A172 (cell line): ENCODE data around the gene TTC3. TPM values are rescaled to one million over a fixed set of nuclear protein-coding genes. Genes with fewer than 3 reads are reported as not detected.

ENCODE experiments used
- DNase-seq: peaks from one replicate; pipeline ENCODE4 v3.0.0-alpha.2; 2015; ENCODE audit warnings: low spot score
- total RNA-seq: library from RNA; depleted of rRNA; stranded (reverse); fragments of >200 nt; shearing (Covaris generic); gene quantifications from 2 replicates; pipeline ENCODE4 v1.2.3, GENCODE V29; 2014

The TTC3 gene
- total RNA-seq, 1 experiment from 2014 or later, result 147 TPM

- DNase-seq, result no peak
Observed at GRCh38 chr21:37224861-37225839, 152.1 kb downstream of the TTC3 start.

DNA sequence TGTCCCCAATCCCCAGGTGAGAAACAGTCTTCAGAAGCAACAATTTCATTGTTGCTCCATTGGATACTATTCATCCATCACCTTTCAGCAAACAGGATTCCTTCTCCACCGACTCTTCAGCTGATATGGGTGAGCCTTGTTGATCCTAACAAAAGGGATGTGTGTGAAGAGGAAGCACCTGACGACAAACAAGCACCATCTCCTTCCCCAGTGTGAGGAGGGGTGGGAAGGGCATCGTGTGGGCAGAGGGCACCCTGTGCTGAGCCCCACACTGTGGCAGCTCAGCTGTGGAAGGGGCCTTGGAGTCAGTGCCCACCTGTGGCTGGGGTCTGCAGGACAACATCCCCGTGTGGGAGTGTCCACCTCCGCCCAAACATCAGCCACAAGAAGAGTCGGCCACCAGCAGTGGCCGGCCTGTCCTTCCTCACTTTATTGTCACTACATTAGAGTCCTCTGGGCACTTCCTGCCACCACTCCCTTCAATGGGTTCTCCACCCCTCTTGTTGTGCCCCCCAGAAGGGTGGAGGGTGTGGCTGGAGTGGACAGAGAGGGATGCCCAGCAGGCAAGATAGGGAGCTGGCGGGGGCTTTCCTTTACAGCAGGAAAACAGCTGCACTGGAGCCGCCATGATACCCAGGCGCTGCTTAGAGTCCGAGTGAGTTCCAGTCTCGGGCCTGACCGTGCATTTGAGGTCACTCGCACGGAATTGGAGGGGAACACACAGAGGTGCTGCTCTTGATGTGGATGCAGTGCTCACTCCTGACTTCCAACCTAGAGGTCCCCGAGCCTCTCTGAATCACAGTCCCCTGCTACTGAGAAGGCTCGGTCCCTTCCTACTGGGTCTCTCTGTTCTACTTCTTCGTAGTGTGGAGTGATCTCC is 153.2 kb downstream of the TTC3 start:
- DNase-seq, result no peak

GRCh38 chr21:37227071-37228002 is 154.3 kb downstream of the TTC3 start:
- no peak for DNase-seq

DNA sequence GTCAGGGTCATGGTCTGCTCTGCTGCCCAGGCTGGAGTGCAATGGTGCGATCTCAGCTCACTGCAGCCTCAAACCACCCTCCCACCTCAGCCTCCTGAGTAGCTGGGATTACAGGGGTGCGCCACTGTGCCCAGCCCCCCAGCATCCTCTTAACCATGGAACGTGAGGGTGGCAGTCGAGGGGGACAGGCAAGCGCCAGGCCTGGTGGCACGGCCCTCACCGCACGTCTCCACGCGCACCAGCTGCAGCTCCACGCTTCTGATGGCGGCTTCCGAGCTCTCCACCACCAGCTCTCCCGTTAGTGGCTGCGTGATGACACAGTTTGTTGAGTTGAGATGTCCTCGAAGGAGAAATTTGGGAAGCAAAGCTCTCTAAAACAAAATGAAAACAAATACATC is 154.9 kb downstream of the TTC3 start:
- DNase-seq, result no peak

DNA sequence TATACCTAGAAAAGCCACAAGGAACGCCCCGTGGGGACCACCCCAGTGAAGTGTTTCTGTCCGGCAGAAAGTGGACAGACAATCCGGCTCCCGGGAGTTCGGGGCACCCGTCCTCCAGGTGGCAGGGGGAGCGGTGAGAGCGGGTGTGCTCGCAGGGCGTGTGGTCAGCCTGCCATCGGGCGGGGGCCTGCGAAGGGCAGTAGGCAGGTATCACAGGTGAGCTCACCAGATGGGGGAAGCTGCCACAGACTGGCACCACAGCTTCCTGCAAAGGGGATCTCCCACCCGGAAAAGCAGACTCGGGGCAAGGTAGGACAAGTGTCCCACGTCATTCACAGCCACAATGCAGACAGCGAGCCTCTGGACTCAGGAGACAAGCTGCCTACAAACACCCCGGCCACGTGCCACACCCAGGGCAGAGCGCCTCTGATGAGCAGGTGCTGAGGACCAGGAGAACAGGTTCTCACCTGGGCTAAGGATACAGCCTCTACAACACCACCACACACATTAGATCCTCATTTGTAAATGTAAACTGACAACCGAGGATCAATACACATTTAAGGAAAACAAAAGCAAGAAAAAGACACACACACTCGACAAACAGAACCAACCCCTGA is 157.7 kb downstream of the TTC3 start:
- DNase-seq, result no peak

GRCh38 chr21:37231249-37231645 is 158.2 kb downstream of the TTC3 start:
- no peak for DNase-seq

- DNase-seq, result no peak
Observed at GRCh38 chr21:37231671-37232070, 158.6 kb downstream of the TTC3 start.

- no peak for DNase-seq
Observed at GRCh38 chr21:37232274-37233018, 159.4 kb downstream of the TTC3 start.

- DNase-seq, result no peak
Observed at GRCh38 chr21:37233551-37234146, 160.6 kb downstream of the TTC3 start.

DNA sequence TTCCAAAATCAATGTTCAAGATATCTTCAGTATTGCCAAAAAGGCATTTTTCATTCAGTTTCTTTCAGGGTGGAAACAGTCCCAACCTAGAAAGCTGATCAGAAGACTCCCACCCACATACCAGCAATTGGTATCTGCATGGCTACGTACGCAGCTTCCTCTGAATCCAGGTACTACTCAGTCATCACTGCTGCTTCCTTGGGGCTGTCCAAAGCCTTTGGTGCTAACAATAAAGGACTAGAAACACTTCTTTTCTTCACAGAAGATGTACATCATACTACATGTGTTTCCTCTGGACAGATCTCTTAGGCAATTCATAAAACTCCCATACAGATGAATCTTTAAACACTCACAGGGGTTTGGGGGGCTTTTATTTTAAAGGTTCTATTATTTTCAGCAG is 164.3 kb downstream of the TTC3 start:
- DNase-seq, result no peak

GRCh38 chr21:37237764-37238163 is 164.7 kb downstream of the TTC3 start:
- no peak for DNase-seq

- DNase-seq, result no peak
Observed at GRCh38 chr21:37240978-37241377, 167.9 kb downstream of the TTC3 start.

DNA sequence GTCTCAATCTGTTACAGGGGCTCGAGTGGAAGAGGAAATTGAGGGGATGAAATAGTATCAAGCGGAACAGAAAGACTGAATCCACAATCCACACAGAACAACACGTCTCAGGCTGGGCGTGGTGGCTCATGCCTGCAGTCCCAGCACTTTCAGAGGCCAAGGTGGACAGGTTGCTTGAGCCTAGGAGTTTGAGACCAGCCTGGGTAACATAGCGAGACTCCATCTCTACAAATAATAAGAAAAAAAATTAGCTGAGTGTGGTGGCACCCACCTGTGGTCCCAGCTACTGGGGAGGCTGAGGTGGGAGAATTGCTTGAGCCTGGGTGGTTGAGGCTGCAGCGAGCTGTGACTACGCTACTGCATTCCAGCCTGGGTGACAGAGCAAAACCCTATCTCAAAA is 168.4 kb downstream of the TTC3 start:
- no peak for DNase-seq

- no peak for DNase-seq
Observed at GRCh38 chr21:37243961-37244360, 170.9 kb downstream of the TTC3 start.

DNA sequence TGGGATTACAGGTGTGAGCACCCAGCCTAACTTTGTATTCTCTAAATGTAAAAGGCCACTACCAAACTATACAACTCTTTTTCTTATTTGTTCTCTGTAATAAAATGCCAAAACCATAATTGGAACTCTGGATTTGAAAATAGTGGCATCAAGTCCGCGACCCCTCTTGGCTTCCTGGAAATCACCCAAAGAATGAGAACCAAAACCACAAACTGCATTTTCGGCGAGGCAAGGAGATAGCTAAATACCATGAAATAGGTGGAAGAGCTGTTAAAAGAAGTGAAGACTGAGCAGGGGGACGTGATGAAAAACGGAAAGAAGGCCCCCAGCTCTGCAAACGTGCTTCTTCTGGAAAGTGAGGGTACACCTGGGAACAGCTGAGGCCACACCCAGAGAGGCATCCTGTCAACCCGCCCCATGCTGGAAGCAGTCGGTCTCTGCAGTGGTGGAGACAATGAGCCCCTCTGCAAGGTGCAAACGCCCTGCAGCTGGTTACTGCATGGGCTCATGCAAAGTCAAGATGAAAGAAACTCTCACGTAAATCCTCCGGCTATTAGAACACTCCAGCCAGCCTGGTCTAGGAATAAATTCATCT is 171.5 kb downstream of the TTC3 start:
- DNase-seq, result no peak

GRCh38 chr21:37245151-37245550 is 172.1 kb downstream of the TTC3 start:
- no peak for DNase-seq

DNA sequence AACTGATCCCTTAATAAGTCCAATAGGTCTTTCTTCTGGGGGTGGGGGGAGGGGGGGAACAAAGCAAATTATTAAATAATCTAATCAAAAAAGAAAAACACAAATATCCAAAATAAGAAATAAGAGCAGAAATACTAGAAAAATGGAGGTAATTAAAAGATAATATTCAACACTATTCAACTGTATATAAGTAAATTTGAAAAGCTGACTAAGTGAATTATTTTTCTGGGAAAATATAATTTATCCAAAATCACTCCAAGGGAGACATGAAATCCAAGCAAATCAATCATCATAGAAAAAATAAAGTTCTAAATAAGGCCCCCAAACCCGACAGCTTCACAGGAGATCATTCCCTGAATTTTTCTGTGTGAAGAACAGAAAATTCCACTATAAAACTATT is 175.2 kb downstream of the TTC3 start:
- DNase-seq, result no peak

DNA sequence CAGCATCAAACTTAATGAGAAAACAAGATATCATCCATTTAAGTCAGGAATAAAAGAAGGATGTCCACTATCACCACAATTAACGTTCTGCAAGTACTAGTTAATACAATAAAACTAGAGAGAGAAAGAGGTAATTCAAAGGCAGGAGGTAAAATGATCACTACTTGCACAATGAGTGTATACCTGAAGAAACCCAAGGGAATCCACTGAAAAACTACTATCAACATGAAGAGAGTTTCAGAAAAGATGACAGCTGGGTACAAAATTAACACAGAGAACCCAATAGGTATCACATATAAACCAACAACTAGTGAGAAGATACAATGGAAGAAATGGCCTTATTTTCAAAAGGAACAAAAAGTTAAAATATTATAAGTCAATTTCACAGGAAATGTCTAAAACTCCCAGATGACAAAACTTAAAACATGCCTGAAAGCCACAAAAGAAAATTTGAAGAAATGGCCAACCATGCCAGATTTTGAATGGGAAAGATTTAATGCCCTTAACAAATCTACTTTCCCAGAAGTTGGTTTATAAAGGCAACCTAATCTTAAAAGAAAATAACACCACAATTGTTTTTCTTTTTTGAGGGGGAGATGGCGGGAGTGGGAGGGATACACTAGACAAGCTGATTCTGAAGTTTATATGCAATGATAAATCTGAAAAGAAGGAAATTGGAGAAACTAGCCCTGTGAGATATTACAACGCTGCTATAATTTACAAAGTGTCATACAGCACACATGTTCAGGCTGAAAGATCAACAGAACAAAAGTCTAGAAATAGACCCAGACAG is 176.3 kb downstream of the TTC3 start:
- no peak for DNase-seq

DNA sequence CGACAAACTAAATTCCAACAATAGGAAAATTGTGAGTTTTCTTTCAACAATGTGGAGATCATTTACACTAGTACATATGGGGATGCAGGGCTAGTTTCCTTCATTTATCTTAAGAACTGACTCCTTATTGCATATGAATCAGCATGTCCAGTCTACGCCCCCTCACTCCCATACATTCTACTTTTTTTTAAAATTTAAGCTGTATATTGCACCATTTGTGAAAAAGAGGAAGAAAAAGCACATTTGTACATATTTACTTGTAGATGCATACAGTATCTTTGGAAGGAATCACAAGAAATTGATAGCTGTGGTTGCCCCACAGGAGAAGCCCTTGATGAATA is 178.2 kb downstream of the TTC3 start:
- DNase-seq, result no peak
